ENCODE measurements around the gene ELP6. TPM values are rescaled to one million over a fixed set of nuclear protein-coding genes. Genes with fewer than 3 reads are reported as not detected.

Gene ELP6
- polyA plus RNA-seq, 1 of the 3 experiments (the other 2 are of a cell fraction), result 79.8 TPM

DNA sequence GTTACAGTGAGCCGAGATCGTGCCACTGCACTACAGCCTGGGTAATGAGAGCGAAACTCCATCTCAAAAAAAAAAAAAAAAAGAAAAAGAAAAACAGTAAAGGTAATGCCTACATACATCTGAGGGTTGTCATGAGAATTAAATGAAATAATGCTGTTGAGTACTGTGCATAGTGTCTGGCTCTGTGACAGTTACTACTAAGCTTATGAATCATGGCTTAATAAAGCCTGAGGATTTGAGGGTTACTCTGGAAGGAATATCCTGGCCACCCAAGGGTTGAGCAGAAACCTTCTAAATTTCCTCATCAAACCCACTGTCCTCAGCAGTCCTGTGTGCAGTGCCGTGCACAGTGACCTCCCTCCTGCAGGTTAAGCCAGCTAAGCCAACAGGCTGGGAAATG lies 26.8 kb upstream of the ELP6 start (continued):
- TF ChIP-seq, protein P1, sequence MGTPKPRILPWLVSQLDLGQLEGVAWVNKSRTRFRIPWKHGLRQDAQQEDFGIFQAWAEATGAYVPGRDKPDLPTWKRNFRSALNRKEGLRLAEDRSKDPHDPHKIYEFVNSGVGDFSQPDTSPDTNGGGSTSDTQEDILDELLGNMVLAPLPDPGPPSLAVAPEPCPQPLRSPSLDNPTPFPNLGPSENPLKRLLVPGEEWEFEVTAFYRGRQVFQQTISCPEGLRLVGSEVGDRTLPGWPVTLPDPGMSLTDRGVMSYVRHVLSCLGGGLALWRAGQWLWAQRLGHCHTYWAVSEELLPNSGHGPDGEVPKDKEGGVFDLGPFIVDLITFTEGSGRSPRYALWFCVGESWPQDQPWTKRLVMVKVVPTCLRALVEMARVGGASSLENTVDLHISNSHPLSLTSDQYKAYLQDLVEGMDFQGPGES (IDR thresholded peaks at IDR 0.05; ENCODE audit: low read depth, low read length), result no peak
- TF ChIP-seq, protein P2, sequence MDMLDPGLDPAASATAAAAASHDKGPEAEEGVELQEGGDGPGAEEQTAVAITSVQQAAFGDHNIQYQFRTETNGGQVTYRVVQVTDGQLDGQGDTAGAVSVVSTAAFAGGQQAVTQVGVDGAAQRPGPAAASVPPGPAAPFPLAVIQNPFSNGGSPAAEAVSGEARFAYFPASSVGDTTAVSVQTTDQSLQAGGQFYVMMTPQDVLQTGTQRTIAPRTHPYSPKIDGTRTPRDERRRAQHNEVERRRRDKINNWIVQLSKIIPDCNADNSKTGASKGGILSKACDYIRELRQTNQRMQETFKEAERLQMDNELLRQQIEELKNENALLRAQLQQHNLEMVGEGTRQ (IDR thresholded peaks at IDR 0.05; ENCODE audit: borderline replicate concordance, low read depth, low read length), result no peak
- no peak for TF ChIP-seq GABPA (IDR thresholded peaks at IDR 0.05; ENCODE audit: low read depth)
- TF ChIP-seq POLR2AphosphoS5 (IDR thresholded peaks at IDR 0.05; ENCODE audit: low read depth, low read length), result no peak
- TF ChIP-seq RXRA (IDR thresholded peaks at IDR 0.05; ENCODE audit: borderline replicate concordance, low read depth), result no peak

DNA sequence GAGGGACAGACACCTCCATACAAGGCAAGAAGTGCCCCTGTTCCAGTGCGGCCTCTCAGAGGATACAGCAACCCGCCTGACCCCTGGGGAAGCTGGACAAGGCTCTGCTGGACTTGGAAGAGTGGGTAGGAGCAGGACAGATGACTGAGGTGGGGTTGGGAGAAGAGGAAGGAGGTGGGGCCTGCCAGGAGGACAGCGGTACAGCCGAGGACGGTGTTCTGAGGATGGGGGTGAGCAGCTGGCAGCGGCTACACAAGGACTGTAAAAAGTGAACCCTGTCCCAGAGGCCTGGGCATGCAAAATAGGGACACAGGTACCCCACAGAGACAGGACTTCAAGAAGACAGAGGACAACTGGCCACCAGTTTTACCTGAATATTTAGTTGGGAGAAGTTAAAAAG lies 23.5 kb upstream of the ELP6 start:
- no peaks in the 10 kb centered on the region for H3K9me2 ChIP-seq
- DNase-seq, result no peak
- H3K27me3 ChIP-seq (ENCODE audit: insufficient read depth), result no peaks in the 10 kb centered on the region
- no peaks in the 10 kb centered on the region for H3K9me3 ChIP-seq
- H3K79me2 ChIP-seq (ENCODE audit: insufficient read depth), result no peaks in the 10 kb centered on the region
- CTCF ChIA-PET, result interaction anchor here (2.5 kb wide), 1 partner anchor 15 kb away, joined by 11 read pairs; no protein-coding TSS in a partner anchor
- H3K4me1 ChIP-seq (ENCODE audit: control insufficient read depth in 1 of 2, insufficient read depth in 2 of 2, low read depth in 1 of 2, low read length in 1 of 2), result no peaks in the 10 kb centered on the region
- no peak overlapping the region for H2AFZ ChIP-seq (ENCODE audit: low read depth)
- POLR2A ChIA-PET, result no interaction called here
- no peak for TF ChIP-seq GABPA (IDR thresholded peaks at IDR 0.05; ENCODE audit: low read depth)
- TF ChIP-seq TEAD4 (IDR thresholded peaks at IDR 0.05; ENCODE audit: borderline replicate concordance, insufficient read depth), result no peak
- TF ChIP-seq, protein P3, sequence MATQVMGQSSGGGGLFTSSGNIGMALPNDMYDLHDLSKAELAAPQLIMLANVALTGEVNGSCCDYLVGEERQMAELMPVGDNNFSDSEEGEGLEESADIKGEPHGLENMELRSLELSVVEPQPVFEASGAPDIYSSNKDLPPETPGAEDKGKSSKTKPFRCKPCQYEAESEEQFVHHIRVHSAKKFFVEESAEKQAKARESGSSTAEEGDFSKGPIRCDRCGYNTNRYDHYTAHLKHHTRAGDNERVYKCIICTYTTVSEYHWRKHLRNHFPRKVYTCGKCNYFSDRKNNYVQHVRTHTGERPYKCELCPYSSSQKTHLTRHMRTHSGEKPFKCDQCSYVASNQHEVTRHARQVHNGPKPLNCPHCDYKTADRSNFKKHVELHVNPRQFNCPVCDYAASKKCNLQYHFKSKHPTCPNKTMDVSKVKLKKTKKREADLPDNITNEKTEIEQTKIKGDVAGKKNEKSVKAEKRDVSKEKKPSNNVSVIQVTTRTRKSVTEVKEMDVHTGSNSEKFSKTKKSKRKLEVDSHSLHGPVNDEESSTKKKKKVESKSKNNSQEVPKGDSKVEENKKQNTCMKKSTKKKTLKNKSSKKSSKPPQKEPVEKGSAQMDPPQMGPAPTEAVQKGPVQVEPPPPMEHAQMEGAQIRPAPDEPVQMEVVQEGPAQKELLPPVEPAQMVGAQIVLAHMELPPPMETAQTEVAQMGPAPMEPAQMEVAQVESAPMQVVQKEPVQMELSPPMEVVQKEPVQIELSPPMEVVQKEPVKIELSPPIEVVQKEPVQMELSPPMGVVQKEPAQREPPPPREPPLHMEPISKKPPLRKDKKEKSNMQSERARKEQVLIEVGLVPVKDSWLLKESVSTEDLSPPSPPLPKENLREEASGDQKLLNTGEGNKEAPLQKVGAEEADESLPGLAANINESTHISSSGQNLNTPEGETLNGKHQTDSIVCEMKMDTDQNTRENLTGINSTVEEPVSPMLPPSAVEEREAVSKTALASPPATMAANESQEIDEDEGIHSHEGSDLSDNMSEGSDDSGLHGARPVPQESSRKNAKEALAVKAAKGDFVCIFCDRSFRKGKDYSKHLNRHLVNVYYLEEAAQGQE (IDR thresholded peaks at IDR 0.05; ENCODE audit: low read depth, low read length), result no peak
- TF ChIP-seq MXI1 (IDR thresholded peaks at IDR 0.05; ENCODE audit: low read depth, low read length), result no peak
- TF ChIP-seq ELF1 (IDR thresholded peaks at IDR 0.05), result no peak
- no peak for TF ChIP-seq JUND (IDR thresholded peaks at IDR 0.05)
- H3K36me3 ChIP-seq (replicated peaks in 1 of 2; ENCODE audit: control insufficient read depth in 1 of 2, insufficient read depth in 2 of 2, low read length in 1 of 2), result no peaks in the 10 kb centered on the region
- no peak overlapping the region for H3K27ac ChIP-seq (ENCODE audit: low read depth in 2 of 2, low read length in 1 of 2)
- no peak overlapping the region for H3K4me3 ChIP-seq (ENCODE audit: low read depth in 2 of 2, low read length in 1 of 2)
- no peak overlapping the region for H3K9ac ChIP-seq
- H3F3A ChIP-seq (replicated peaks; ENCODE audit: insufficient read depth), result no peaks in the 10 kb centered on the region
- no peaks in the 10 kb centered on the region for H4K20me1 ChIP-seq (ENCODE audit: insufficient read depth)
- WGBS (ENCODE audit: low lambda C conversion rate), result 79% methylated on average over 6 of the region's 6 CpGs
- H3K4me2 ChIP-seq, result no peak overlapping the region
